ENCODE measurements around the gene UMOD. TPM values are rescaled to one million over a fixed set of nuclear protein-coding genes. Genes with fewer than 3 reads are reported as not detected.

The UMOD gene
- total RNA-seq, 1 experiment from 2014 or later: not detected

GRCh38 chr16:20320592-20320991, 31.9 kb downstream of the UMOD start:
- Histone ChIP-seq H3K36me3 (ENCODE audit: insufficient read depth, low read length, poor library complexity, severe bottlenecking) (no peaks in the 10 kb centered on the region), H3K9me3 (ENCODE audit: low read depth, low read length, poor library complexity, severe bottlenecking) (no peaks in the 10 kb centered on the region), H3K4me1 (ENCODE audit: insufficient read depth, low read length, poor library complexity, severe bottlenecking) (no peaks in the 10 kb centered on the region), H3K27ac (ENCODE audit: low read depth, low read length, poor library complexity, severe bottlenecking) (no peak overlapping the region), H3K27me3 (replicated peaks; ENCODE audit: insufficient read depth, low read depth, low read length, poor library complexity) (peaks cover 17% of the 10 kb centered on the region), H3K4me3 (ENCODE audit: low read depth, low read length, poor library complexity, severe bottlenecking) (no peak overlapping the region)
- CTCF ChIA-PET: no interaction called here
- DNase-seq (ENCODE audit: low spot score): no peak
- POLR2A ChIA-PET (ENCODE audit: low non-redundant PET): no interaction called here
- intact Hi-C loops (cut with micrococcal nuclease; ENCODE audit: unreplicated experiment): no loop called here
- TF ChIP-seq EZH2 (IDR thresholded peaks at IDR 0.05; ENCODE audit: borderline replicate concordance, low read depth, low read length, poor library complexity, severe bottlenecking) (no peak), CTCF (conservative IDR thresholded peaks at IDR 0.05; ENCODE audit: low read depth, low read length) (no peak)
- BruUV-seq (replicated peaks): no TSS peak

GRCh38 chr16:20320178-20320577, 32.3 kb downstream of the UMOD start:
- no peaks in the 10 kb centered on the region for H3K9me3 ChIP-seq (ENCODE audit: low read depth, low read length, poor library complexity, severe bottlenecking)
- H3K27ac ChIP-seq (ENCODE audit: low read depth, low read length, poor library complexity, severe bottlenecking): no peak overlapping the region
- intact Hi-C loops (cut with micrococcal nuclease; ENCODE audit: unreplicated experiment): no loop called here
- no peak for DNase-seq (ENCODE audit: low spot score)
- H3K36me3 ChIP-seq (ENCODE audit: insufficient read depth, low read length, poor library complexity, severe bottlenecking): no peaks in the 10 kb centered on the region
- BruUV-seq (replicated peaks): no TSS peak
- H3K27me3 ChIP-seq (replicated peaks; ENCODE audit: insufficient read depth, low read depth, low read length, poor library complexity): peaks cover 17% of the 10 kb centered on the region
- no peaks in the 10 kb centered on the region for H3K4me1 ChIP-seq (ENCODE audit: insufficient read depth, low read length, poor library complexity, severe bottlenecking)
- no peak for TF ChIP-seq CTCF (conservative IDR thresholded peaks at IDR 0.05; ENCODE audit: low read depth, low read length)
- TF ChIP-seq EZH2 (IDR thresholded peaks at IDR 0.05; ENCODE audit: borderline replicate concordance, low read depth, low read length, poor library complexity, severe bottlenecking): no peak
- no peak overlapping the region for H3K4me3 ChIP-seq (ENCODE audit: low read depth, low read length, poor library complexity, severe bottlenecking)
- CTCF ChIA-PET: no interaction called here
- POLR2A ChIA-PET (ENCODE audit: low non-redundant PET): no interaction called here

DNA sequence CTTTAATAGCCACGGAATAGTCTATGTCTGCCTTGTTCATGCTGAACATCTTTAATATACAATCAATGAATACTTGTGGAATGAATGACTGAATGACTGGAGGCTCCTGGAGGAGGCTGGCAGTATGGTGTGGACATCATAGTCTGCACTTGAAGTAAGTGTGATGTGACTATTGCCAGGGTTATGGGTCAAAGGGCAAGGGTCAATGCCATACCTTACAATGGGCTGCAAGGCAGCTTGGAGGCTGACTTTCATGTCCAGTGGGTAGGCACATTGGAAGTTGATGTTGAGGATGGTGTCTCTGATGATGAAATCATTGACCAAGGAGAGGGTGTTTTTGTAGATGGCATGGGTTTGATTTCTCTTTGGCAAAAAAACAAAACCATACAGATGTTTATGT, 33.1 kb downstream of the UMOD start:
- intact Hi-C loops (cut with micrococcal nuclease; ENCODE audit: unreplicated experiment): no loop called here
- no peak for TF ChIP-seq CTCF (conservative IDR thresholded peaks at IDR 0.05; ENCODE audit: low read depth, low read length)
- TF ChIP-seq EZH2 (IDR thresholded peaks at IDR 0.05; ENCODE audit: borderline replicate concordance, low read depth, low read length, poor library complexity, severe bottlenecking): no peak
- H3K4me3 ChIP-seq (ENCODE audit: low read depth, low read length, poor library complexity, severe bottlenecking): no peak overlapping the region
- DNase-seq (ENCODE audit: low spot score): no peak
- H3K36me3 ChIP-seq (ENCODE audit: insufficient read depth, low read length, poor library complexity, severe bottlenecking): no peaks in the 10 kb centered on the region
- no peaks in the 10 kb centered on the region for H3K9me3 ChIP-seq (ENCODE audit: low read depth, low read length, poor library complexity, severe bottlenecking)
- H3K27ac ChIP-seq (ENCODE audit: low read depth, low read length, poor library complexity, severe bottlenecking): no peak overlapping the region
- POLR2A ChIA-PET (ENCODE audit: low non-redundant PET): no interaction called here
- no peaks in the 10 kb centered on the region for H3K4me1 ChIP-seq (ENCODE audit: insufficient read depth, low read length, poor library complexity, severe bottlenecking)
- H3K27me3 ChIP-seq (replicated peaks; ENCODE audit: insufficient read depth, low read depth, low read length, poor library complexity): peaks cover 17% of the 10 kb centered on the region
- no TSS peak for BruUV-seq (replicated peaks)
- CTCF ChIA-PET: no interaction called here

All from A673 (cell line).